ENCODE results near the gene PHF23. TPM values are rescaled to one million over a fixed set of nuclear protein-coding genes. Genes with fewer than 3 reads are reported as not detected.

PHF23 gene
- total RNA-seq, 1 experiment from 2014 or later: 110 TPM

GRCh38 chr17:7203391-7203790 lies 35.9 kb downstream of the PHF23 start:
- Histone ChIP-seq H3K23me2 (ENCODE audit: insufficient read length, low read depth, low read length, poor library complexity, severe bottlenecking) (peaks cover 3% of the 10 kb centered on the region), H3K14ac (ENCODE audit: insufficient read depth, low read length) (no peak overlapping the region), H4K5ac (ENCODE audit: insufficient read length, low read depth, low read length) (no peak overlapping the region), H2BK15ac (ENCODE audit: low read depth, low read length) (no peak overlapping the region), H3K27ac (ENCODE audit: insufficient read length, low read depth, low read length) (no peak overlapping the region), H2BK120ac (ENCODE audit: low read depth, low read length, poor library complexity, severe bottlenecking) (no peak overlapping the region), H3K23ac (ENCODE audit: insufficient read length, low read depth, low read length) (no peak overlapping the region), H3K4me2 (ENCODE audit: insufficient read depth, insufficient read length, low read length) (no peak overlapping the region), H2AK5ac (ENCODE audit: insufficient read length, low read length) (no peak overlapping the region), H4K20me1 (ENCODE audit: control insufficient read depth, insufficient read depth, insufficient read length) (no peaks in the 10 kb centered on the region), H3T11ph (ENCODE audit: low read length) (no peak overlapping the region), H4K91ac (ENCODE audit: insufficient read length, low read depth, low read length) (no peak overlapping the region), H3K4ac (ENCODE audit: low read depth, low read length) (no peak overlapping the region), H3K56ac (ENCODE audit: insufficient read length, low read depth, low read length) (no peak overlapping the region), H3K18ac (ENCODE audit: insufficient read length, low read depth, low read length) (no peak overlapping the region), H3K9me3 (ENCODE audit: control insufficient read depth, low read depth, low read length) (no peaks in the 10 kb centered on the region), H3K9ac (ENCODE audit: extremely low read depth, insufficient read length, low read length) (no peak overlapping the region), H4K8ac (replicated peaks; ENCODE audit: insufficient read length, low read depth, low read length) (no peak overlapping the region), H3K4me1 (ENCODE audit: insufficient read depth, low read length) (peaks cover 1% of the 10 kb centered on the region; the same call in 1 of the 2 replicates), H2BK12ac (ENCODE audit: insufficient read length, low read depth, low read length) (no peak overlapping the region), H2BK20ac (ENCODE audit: low read depth, low read length, poor library complexity, severe bottlenecking) (no peak overlapping the region), H3K27me3 (ENCODE audit: insufficient read depth, low read length) (no peaks in the 10 kb centered on the region), H2BK5ac (ENCODE audit: insufficient read length, low read length) (no peak overlapping the region), H3K79me1 (ENCODE audit: insufficient read depth, low read depth, low read length, poor library complexity, severe bottlenecking) (no peaks in the 10 kb centered on the region), H2AFZ (ENCODE audit: low read length) (no peak overlapping the region), H3K79me2 (ENCODE audit: insufficient read depth, low read length) (no peaks in the 10 kb centered on the region)
- H3K4me3 Mint-ChIP-seq: peak overlapping the region in 1 of 2 experiments; percentile 35; a peak in 1 of 5 replicates
- WGBS (ENCODE audit: extremely low coverage, insufficient read length, low lambda C conversion rate): no CpG with 5 or more reads among the region's 16 CpGs
- no peaks in the 10 kb centered on the region; the same call in none of the 2 replicates for H3K27me3 Mint-ChIP-seq (ENCODE audit: low read depth)
- TF ChIP-seq CTCF (conservative IDR thresholded peaks at IDR 0.05): no peak
- peaks cover 24 to 34% of the 10 kb centered on the region in 2 experiments for H3K4me1 Mint-ChIP-seq
- 0 out of 7 replicates have a peak overlapping the region, but pooled peaks of 1 of the 3 experiments have one; percentile 55 for H3K27ac Mint-ChIP-seq
- no peaks in the 10 kb centered on the region for H3K9me3 Mint-ChIP-seq
- peaks cover 22 to 38% (median 31%) of the 10 kb centered on the region in 3 experiments for H3K36me3 Mint-ChIP-seq (ENCODE audit: insufficient read depth in 1 of 3, low read depth in 3 of 3)
- no peak for DNase-seq
